ENCODE results near the gene ASIC5.

The ASIC5 gene

GRCh38 chr4:155881555-155881954 is 15.5 kb upstream of the ASIC5 start:
- no peak for DNase-seq (ENCODE audit: low read depth in 2 of 2)

GRCh38 chr4:155879767-155880166 is 13.7 kb upstream of the ASIC5 start:
- DNase-seq (ENCODE audit: low read depth in 2 of 2) = no peak

DNA sequence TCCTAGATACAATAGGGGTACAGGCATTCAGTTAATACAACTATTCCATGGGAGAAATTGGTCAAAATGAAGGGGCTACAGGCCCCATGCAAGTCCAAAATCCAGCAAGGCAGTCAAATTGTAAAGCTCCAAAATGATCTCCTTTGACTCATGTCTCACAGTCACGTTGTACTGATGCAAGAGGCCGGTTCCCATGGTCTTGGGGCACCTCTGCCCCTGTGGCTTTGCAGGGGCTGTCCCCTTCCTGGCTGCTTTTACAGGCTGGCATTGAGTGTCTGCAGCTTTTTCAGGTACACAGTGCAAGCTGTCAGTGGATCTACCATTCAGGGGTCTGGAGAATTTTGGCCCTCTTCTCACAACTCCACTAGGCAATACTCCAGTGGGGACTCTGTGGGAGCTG is 12.5 kb upstream of the ASIC5 start:
- no peak for DNase-seq (ENCODE audit: low read depth in 2 of 2)

DNA sequence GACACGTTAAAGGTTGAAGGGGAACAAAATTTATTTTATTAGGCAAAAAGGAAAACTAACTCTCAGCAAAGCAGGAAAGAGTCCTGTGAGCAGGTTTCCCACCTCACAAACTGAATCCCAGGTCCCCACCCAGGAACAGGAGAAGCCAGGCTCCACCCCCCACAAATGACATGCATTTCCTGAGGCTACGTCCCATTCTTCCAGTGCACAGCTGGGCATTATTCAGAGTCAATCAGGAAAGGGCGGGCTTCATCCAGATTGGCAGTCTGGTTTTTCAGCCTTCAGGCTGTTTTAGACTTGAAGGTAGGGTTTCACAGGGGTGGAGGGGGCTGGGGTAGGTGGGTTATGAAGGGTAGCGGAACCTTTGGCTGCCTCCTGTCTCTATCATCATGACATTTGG is 11.9 kb upstream of the ASIC5 start:
- no peak for DNase-seq (ENCODE audit: low read depth in 2 of 2)

DNA sequence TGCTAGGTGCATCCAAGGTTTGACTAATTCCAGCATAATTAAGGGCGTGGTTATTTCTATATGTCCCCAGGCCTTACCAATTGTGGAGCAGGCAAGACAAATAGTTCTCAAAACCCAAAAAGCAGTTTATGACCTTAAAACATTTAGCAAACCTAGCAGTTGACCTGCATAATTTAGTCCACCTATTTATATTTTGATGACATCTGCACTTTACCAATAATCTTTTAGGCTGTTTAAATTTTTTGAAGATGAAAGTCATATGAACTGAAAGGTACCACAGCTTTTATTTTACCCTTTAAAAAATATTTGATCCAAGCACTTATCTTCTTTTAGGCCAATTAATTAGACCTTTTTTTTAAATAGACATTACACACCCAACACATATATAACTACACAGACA is 9.8 kb upstream of the ASIC5 start:
- no peak for DNase-seq (ENCODE audit: low read depth in 2 of 2)

DNA sequence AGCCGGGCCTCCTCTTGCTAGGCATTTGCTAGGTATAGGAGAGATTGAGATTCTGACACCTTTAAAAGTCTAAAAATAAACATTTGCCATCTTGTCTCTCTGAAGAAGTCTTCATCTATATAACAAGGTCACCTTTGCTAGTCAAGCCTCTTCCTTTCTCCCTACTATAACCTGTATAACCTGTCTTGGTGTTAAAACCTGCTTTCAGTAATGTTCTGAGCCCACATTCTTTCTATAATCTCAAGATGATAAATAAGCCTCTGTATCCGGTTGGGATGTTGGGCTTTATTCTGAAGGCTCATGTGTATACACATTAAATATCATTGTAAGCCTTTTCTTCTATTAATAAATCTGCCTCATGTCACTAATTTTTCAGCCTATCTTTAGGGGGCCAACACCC is 10.2 kb downstream of the ASIC5 start:
- DNase-seq (ENCODE audit: low read depth in 2 of 2) = no peak

GRCh38 chr4:155854582-155855226 is 11.4 kb downstream of the ASIC5 start:
- DNase-seq (ENCODE audit: low read depth in 2 of 2) = no peak

DNA sequence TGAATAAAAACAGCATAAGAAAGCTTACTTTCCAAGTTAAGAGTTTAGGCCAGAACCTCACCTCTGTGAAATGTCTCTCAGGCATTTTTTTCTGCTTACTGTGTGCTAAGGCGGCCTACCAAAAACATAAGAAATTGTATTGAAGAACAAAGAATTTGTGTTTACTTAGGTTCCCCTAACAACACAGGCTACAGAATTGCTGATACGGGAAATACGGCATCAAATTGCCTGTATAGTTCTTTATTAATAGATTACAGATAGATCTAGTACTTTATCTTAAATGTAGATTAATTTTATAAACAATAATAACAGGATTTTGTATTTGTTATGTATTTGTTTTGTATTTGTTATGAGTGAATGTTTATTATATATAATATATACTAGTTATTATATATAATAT is 12.9 kb downstream of the ASIC5 start:
- DNase-seq (ENCODE audit: low read depth in 2 of 2) = no peak

DNA sequence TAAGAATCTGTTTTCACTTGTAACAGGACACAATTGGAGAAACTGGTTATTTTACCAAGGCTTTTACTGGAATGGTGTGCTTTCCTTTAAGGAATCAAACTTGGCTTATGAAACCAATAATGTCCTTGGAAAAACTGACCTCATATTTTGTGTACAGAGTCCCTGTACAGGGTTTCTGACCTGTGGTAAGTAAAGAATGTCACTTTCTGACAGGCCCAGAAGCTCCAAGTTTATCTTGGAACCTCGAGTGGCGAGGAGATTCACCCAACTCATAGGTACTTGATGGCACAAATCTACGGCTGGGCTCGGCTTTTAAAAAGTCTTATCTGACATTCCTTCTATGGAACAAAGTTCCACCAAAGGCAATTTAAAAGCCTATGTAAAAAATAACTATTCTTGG is 17.0 kb downstream of the ASIC5 start:
- DNase-seq (ENCODE audit: low read depth in 2 of 2) = no peak

DNA sequence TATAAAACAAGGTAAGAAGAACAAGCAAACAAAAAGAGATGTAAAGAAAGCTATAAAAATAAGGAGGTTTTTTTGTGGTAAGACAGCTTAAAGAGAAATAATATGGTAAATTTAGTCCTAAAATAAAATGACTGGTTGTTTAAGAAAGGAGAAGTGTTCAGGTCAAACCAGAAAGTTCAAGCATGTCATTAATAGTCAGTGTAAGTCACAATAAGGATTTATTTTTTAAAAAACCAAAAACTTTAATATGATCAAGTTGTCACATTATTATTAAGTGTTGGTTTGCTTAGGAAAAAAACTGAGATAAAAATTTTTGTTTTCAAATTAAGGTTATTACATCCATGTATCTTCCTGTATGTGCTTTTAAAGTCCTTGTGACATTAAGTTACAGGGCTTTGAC is 19.1 kb downstream of the ASIC5 start:
- DNase-seq (ENCODE audit: low read depth in 2 of 2) = no peak

- DNase-seq (ENCODE audit: low read depth in 2 of 2) = no peak
Observed at GRCh38 chr4:155842080-155842479, 24.0 kb downstream of the ASIC5 start.

DNA sequence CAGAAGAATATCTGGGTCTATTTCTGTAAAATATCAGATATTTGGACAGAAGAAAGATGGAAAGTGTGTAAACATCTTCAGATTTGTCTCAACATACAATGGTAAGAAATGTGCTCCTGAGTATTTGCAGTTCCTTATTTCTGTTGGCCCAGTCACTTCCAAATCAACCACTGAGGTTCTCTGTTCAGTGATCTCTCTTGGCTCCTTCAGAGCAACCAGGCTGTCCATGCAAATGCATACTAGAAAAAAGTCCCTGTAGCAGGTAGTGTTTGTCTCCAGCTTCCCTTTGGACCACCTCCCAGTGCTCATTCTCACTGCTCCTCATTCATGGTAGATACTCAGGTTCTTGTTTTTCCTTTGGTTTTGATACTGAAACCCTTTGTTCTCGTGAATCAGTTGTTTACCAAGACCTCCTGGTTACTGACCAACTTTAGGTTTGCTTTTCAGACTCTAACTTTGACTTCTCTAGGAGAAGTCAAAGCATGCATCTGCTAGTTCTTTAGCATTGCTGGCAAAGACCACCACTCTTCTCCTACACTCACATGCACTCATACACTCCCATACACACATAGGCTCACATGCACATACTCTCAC is 28.8 kb downstream of the ASIC5 start:
- DNase-seq (ENCODE audit: low read depth in 2 of 2) = no peak

GRCh38 chr4:155832664-155833063 is 33.4 kb downstream of the ASIC5 start:
- DNase-seq (ENCODE audit: low read depth in 2 of 2) = no peak

DNA sequence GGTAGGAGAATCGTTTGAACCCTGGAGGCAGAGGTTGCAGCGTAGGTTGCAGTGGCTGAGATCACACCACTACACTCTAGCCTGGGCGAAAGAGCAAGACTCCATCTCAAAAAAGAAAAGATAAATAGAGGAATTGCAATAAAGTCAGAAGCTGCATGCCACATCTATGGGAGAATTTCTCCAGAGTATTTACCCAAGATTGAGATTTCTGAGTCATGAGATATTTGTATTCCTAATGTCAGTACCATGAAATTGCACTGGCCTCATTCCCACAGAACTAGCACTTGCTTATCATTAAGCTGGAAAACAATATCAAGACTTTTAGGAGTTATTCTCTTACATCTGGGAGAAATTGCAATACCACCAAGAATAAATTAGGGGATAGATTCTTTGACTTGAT is 37.4 kb downstream of the ASIC5 start:
- no peak for DNase-seq (ENCODE audit: low read depth in 2 of 2)

GRCh38 chr4:155822572-155822971 is 43.5 kb downstream of the ASIC5 start:
- DNase-seq (ENCODE audit: low read depth in 2 of 2) = no peak

GRCh38 chr4:155820887-155821518 is 45.1 kb downstream of the ASIC5 start:
- no peak for DNase-seq (ENCODE audit: low read depth in 2 of 2)

DNA sequence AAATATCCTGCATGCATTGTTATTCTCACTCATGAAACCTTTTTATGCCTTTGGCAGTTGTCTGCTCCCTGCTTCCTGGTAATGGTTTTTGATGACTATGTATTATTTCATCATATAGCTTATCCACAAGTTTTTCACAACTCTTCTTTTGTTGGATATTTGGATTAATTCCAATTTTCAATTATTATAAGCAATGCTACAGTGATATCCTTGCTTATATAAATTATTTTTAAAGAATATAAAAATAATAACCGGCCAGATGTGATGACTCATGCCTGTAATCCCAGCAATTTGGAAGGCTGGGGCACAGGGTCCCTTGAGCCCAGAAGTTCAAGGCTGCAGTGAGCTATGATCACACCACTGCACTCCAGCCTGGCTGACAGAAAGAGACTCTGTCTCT is 47.0 kb downstream of the ASIC5 start:
- no peak for DNase-seq (ENCODE audit: low read depth in 2 of 2)

- no peak for DNase-seq (ENCODE audit: low read depth in 2 of 2)
Observed at GRCh38 chr4:155818639-155819038, 47.4 kb downstream of the ASIC5 start.

DNA sequence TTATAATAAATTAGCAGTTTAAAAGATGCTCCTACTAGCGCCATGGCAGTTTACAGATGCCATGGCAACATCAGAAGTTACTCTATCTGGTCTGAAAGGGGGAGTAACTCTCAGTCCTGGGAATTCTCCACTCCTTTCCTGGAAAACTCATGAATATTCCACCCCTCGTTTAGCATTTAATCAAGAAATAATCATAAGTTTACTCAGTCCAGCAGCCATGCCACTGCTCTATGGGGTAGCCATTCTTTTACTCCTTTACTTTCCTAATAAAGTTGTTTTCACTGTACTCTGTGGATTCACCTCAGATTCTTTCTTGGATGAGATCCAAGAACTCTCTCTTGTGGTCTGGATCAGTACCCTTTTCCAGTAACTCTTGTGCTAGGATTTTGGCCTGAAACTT is 55.0 kb downstream of the ASIC5 start:
- DNase-seq (ENCODE audit: low read depth in 2 of 2) = no peak

DNA sequence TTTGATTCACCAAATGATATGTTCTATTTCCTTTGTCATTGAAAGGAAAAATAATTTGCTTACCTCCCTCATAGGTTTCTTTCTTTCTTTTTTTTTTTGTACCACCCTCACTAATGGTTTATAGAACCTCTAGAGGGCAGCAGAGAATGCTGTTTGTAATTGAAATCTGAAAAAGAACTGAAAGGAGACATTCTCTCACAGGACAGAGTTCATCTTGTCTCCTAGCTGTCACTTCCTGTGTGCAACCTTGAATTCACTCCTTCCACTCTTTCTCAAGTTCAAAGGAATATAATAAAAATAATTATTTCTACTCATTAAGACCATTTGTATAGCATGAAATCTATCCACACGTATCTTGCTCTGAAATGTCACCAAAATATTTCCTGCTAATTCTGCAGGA is 56.2 kb downstream of the ASIC5 start:
- DNase-seq (ENCODE audit: low read depth in 2 of 2) = no peak

GRCh38 chr4:155807021-155807420 is 59.1 kb downstream of the ASIC5 start:
- DNase-seq (ENCODE audit: low read depth in 2 of 2) = no peak

- no peak for DNase-seq (ENCODE audit: low read depth in 2 of 2)
Observed at GRCh38 chr4:155805016-155805415, 61.1 kb downstream of the ASIC5 start.

DNA sequence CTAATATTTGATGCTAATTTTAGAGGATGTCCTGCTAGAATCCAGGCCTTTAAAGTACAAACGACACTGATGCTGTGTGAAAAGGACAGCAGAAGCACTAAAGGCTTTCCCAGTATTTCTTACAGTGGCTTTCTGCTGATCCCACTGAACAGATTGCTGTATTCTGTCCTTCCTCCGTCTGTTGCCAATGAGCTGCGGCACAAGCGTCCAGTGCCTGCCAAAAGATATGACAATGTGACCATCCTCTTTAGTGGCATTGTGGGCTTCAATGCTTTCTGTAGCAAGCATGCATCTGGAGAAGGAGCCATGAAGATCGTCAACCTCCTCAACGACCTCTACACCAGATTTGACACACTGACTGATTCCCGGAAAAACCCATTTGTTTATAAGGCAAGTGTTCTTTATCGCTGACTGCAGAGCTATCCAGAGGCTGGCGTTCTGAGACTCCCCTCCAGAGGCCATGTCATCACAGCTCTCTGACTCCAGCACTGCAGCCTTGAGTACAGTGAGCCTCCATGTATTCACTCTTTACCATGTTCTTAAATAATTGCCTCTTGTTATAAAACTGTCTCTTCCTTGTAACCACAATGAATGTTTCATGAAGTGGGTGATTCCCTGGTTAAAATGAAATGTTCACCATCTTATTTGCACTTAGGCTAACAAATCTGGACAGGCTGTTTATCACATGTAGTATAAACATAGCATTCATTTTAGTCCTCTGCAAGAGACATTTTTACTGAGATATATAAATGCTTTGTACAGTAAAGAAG is 63.7 kb downstream of the ASIC5 start:
- no peak for DNase-seq (ENCODE audit: low read depth in 2 of 2)

All from stimulated activated CD4-positive, alpha-beta T cell treated with anti-CD3 and anti-CD28 coated beads, Interleukin-1b, Interleukin-23, amount 100 ng/mL, for 1 hour (primary cell).